Endodermal cell (in vitro differentiated cells): ENCODE data around the gene MACROH2A1. TPM values are rescaled to one million over a fixed set of nuclear protein-coding genes. Genes with fewer than 3 reads are reported as not detected.

Source experiments
- DNase-seq: peaks from one replicate; pipeline ENCODE4 v3.0.0-alpha.2; 2017
- H3K27ac ChIP-seq: 2 replicates; pipeline ENCODE4 v1.5.1; 2013; ENCODE audit warnings: mild to moderate bottlenecking, low read depth, low read length, moderate library complexity
- H3K27me3 ChIP-seq: 2 replicates; pipeline ENCODE4 v1.6.1; 2013; ENCODE audit warnings: mild to moderate bottlenecking, low read length, moderate library complexity; ENCODE audit not compliant: insufficient read depth, control insufficient read depth, poor library complexity, severe bottlenecking
- H3K36me3 ChIP-seq: 2 replicates; pipeline ENCODE4 v1.7.0; 2013; ENCODE audit warnings: mild to moderate bottlenecking, low read length, moderate library complexity; ENCODE audit not compliant: control insufficient read depth, insufficient read depth
- H3K4me1 ChIP-seq: one replicate; pipeline ENCODE4 v1.7.0; 2013; ENCODE audit warnings: low read length; ENCODE audit not compliant: control insufficient read depth, insufficient read depth
- H3K4me3 ChIP-seq: 2 replicates; pipeline ENCODE4 v1.5.1; 2013; ENCODE audit warnings: mild to moderate bottlenecking, low read length, moderate library complexity
- H3K9ac ChIP-seq: 2 replicates; pipeline ENCODE4 v1.6.1; 2013; ENCODE audit warnings: mild to moderate bottlenecking, low read length, moderate library complexity; ENCODE audit not compliant: poor library complexity, severe bottlenecking; ENCODE audit errors: extremely low read depth
- H3K9me3 ChIP-seq: 2 replicates; pipeline ENCODE4 v1.6.1; 2013; ENCODE audit warnings: mild to moderate bottlenecking, low read length, moderate library complexity; ENCODE audit not compliant: control insufficient read depth
- H3K27ac Mint-ChIP-seq: 2 replicates; pipeline ENCODE4 v1.8.0; 2020; ENCODE audit warnings: mixed read lengths
- H3K27me3 Mint-ChIP-seq: 2 replicates; pipeline ENCODE4 v1.8.0; 2021; ENCODE audit warnings: mild to moderate bottlenecking, mixed read lengths; ENCODE audit not compliant: insufficient read depth
- H3K36me3 Mint-ChIP-seq: 2 replicates; pipeline ENCODE4 v1.8.0; 2020; ENCODE audit warnings: low read depth, mixed read lengths
- H3K4me1 Mint-ChIP-seq: 2 replicates; pipeline ENCODE4 v1.8.0; 2020; ENCODE audit warnings: mixed read lengths
- H3K4me3 Mint-ChIP-seq: 2 replicates; pipeline ENCODE4 v1.8.0; 2020; ENCODE audit warnings: mild to moderate bottlenecking, moderate library complexity, mixed read lengths
- H3K9me3 Mint-ChIP-seq: 2 replicates; pipeline ENCODE4 v1.8.0; 2020; ENCODE audit warnings: mild to moderate bottlenecking, mixed read lengths
- CTCF ChIP-seq: fragments of 200-600 bp; sonication (generic); conservative IDR thresholded peaks from 2 replicates; pipeline ENCODE4 v1.5.0; 2021; ENCODE audit warnings: antibody characterized with exemption, mild to moderate bottlenecking
- WGBS, 2 experiments: methylation state at CpG; one replicate each; pipeline versions ENCODE4 v1.1.5 to v1.1.7; 2013; ENCODE audit warnings: missing lambda C conversion rate in 2 of 2, mixed read lengths in 1 of 2; ENCODE audit not compliant: insufficient coverage in 1 of 2, insufficient read length in 1 of 2; 5-methylcytosine and 5-hydroxymethylcytosine counted together
- total RNA-seq, 2 donors: library from RNA; stranded (reverse); fragmentation: NEBNext Ultra II Directional in 1 of 2; extraction: Animal tissue kit (Norgen Biotek cat#: 25700) in 1 of 2; gene quantifications; 2 replicates in 1 of 2; 3 replicates in 1 of 2; pipeline ENCODE4 v1.2.1, GENCODE V29; 2021

Gene MACROH2A1
- total RNA-seq, 2 donors from 2014 or later = 256 to 288 TPM

GRCh38 chr5:135398160-135398854, 724 bp downstream of the MACROH2A1 start:
- H3K4me3 Mint-ChIP-seq = peak overlapping the region; percentile 78
- DNase-seq = peak; percentile 94
- WGBS, 2 experiments = 0% methylated on average over 11 to 43 of the region's 43 CpGs
- TF ChIP-seq CTCF = no peak
- Histone ChIP-seq H3K36me3 (peaks cover 5% of the 10 kb centered on the region), H3K4me3 (peak overlapping the region; percentile 85), H3K9me3 (no peaks in the 10 kb centered on the region), H3K27me3 (no peaks in the 10 kb centered on the region), H3K9ac (peak overlapping the region; percentile 89), H3K27ac (peak overlapping the region; percentile 77), H3K4me1 (peaks cover 13% of the 10 kb centered on the region)
- H3K9me3 Mint-ChIP-seq = no peaks in the 10 kb centered on the region
- peaks cover 9% of the 10 kb centered on the region for H3K36me3 Mint-ChIP-seq
- peaks cover 21% of the 10 kb centered on the region for H3K27me3 Mint-ChIP-seq
- peaks cover 62% of the 10 kb centered on the region for H3K4me1 Mint-ChIP-seq
- peak overlapping the region; percentile 88 for H3K27ac Mint-ChIP-seq

GRCh38 chr5:135397084-135397483, 1.9 kb downstream of the MACROH2A1 start:
- H3K9ac ChIP-seq = no peak overlapping the region
- H3K27ac Mint-ChIP-seq = peak overlapping the region; percentile 78
- no peak overlapping the region for H3K27ac ChIP-seq
- peak overlapping the region; percentile 78 for H3K4me3 Mint-ChIP-seq
- no peaks in the 10 kb centered on the region for H3K27me3 ChIP-seq
- no peak for TF ChIP-seq CTCF
- no peak for DNase-seq
- no peaks in the 10 kb centered on the region for H3K9me3 Mint-ChIP-seq
- H3K9me3 ChIP-seq = no peaks in the 10 kb centered on the region
- WGBS, 2 experiments = 84 to 91% methylated on average over 5 of the region's 5 CpGs
- peaks cover 13% of the 10 kb centered on the region for H3K4me1 ChIP-seq
- peaks cover 14% of the 10 kb centered on the region for H3K27me3 Mint-ChIP-seq
- peak overlapping the region; percentile 85 for H3K4me3 ChIP-seq
- H3K36me3 ChIP-seq = peaks cover 17% of the 10 kb centered on the region
- peaks cover 72% of the 10 kb centered on the region for H3K4me1 Mint-ChIP-seq
- H3K36me3 Mint-ChIP-seq = peaks cover 21% of the 10 kb centered on the region

- H3K9me3 ChIP-seq = no peaks in the 10 kb centered on the region
- Mint-ChIP-seq H3K27me3 (peaks cover 9% of the 10 kb centered on the region), H3K4me3 (peak overlapping the region; percentile 78), H3K9me3 (no peaks in the 10 kb centered on the region), H3K36me3 (peaks cover 26% of the 10 kb centered on the region), H3K27ac (peak overlapping the region; percentile 78), H3K4me1 (peaks cover 76% of the 10 kb centered on the region)
- no peaks in the 10 kb centered on the region for H3K27me3 ChIP-seq
- DNase-seq = no peak
- WGBS, 2 experiments = 81 to 97% methylated on average over 3 to 4 of the region's 4 CpGs
- no peak for TF ChIP-seq CTCF
- no peak overlapping the region for H3K9ac ChIP-seq
- H3K27ac ChIP-seq = no peak overlapping the region
- peak overlapping the region; percentile 85 for H3K4me3 ChIP-seq
- peaks cover 13% of the 10 kb centered on the region for H3K4me1 ChIP-seq
- H3K36me3 ChIP-seq = peaks cover 22% of the 10 kb centered on the region
Measured at GRCh38 chr5:135396459-135397055, 2.5 kb downstream of the MACROH2A1 start.
